Activated CD4-positive, alpha-beta T cell treated with anti-CD3 and anti-CD28 coated beads, Interleukin-2, amount 50 U/mL, for 24 hours (primary cell): ENCODE measurements around the gene CARF.
A peak's percentile ranks its signal among the peaks of the same experiment; 100 is the strongest.
"Not testable (repeated sequence)": the region's sequence is repeated elsewhere in the genome, so short reads cannot be mapped to it uniquely, and the experiment has no call there.

Experiments used
- DNase-seq, 2 donors: peaks; one replicate each; pipeline ENCODE4 v3.0.0-alpha.2; 2020; ENCODE audit warnings: low read depth in 1 of 2, low spot score in 1 of 2

CARF gene

GRCh38 chr2:202934456-202934855 lies 22.4 kb downstream of the CARF start:
- no peak for DNase-seq

- no peak for DNase-seq
These were observed 26.9 kb downstream of the CARF start for GRCh38 chr2:202938960-202939359.

- DNase-seq = no peak
These were observed 29.7 kb downstream of the CARF start for GRCh38 chr2:202941771-202942170.

GRCh38 chr2:202944408-202944807 lies 32.3 kb downstream of the CARF start:
- no peak for DNase-seq

GRCh38 chr2:202944816-202945215 lies 32.7 kb downstream of the CARF start:
- no peak for DNase-seq

GRCh38 chr2:202945497-202945896 lies 33.4 kb downstream of the CARF start:
- DNase-seq = no peak

GRCh38 chr2:202949333-202949732 lies 37.3 kb downstream of the CARF start:
- DNase-seq = not testable (repeated sequence)

- DNase-seq = no peak
These were observed 38.5 kb downstream of the CARF start for GRCh38 chr2:202950592-202950991.

- no peak for DNase-seq
These were observed 48.4 kb downstream of the CARF start for GRCh38 chr2:202960524-202960923.

GRCh38 chr2:202963712-202964111 lies 51.6 kb downstream of the CARF start:
- no peak for DNase-seq

- DNase-seq = peak in 1 of 2 donors; percentile 4
These were observed 53.9 kb downstream of the CARF start for GRCh38 chr2:202965810-202966460.

GRCh38 chr2:202969404-202969803 lies 57.3 kb downstream of the CARF start:
- DNase-seq = not testable (repeated sequence)

GRCh38 chr2:202976809-202977208 lies 64.7 kb downstream of the CARF start:
- no peak for DNase-seq

- no peak for DNase-seq
These were observed 70.9 kb downstream of the CARF start for GRCh38 chr2:202982779-202983491.

- DNase-seq = no peak
These were observed 77.7 kb downstream of the CARF start for GRCh38 chr2:202989749-202990148.

GRCh38 chr2:202990501-202990900 lies 78.4 kb downstream of the CARF start:
- no peak for DNase-seq

- DNase-seq = not testable (repeated sequence)
These were observed 85.0 kb downstream of the CARF start for GRCh38 chr2:202997113-202997512.

GRCh38 chr2:203002054-203002821 lies 90.2 kb downstream of the CARF start:
- no peak for DNase-seq

- no peak for DNase-seq
These were observed 91.6 kb downstream of the CARF start for GRCh38 chr2:203003716-203004115.

GRCh38 chr2:203014456-203015199 lies 102.6 kb downstream of the CARF start, which contains the start of gene NBEAL1:
TSS of gene NBEAL1 (plus strand) at chr2:203014875. CDS start at chr2:203016385, 1,510 bp downstream.
- peak; percentile 93 to 94 for DNase-seq

GRCh38 chr2:203016716-203017115 lies 104.6 kb downstream of the CARF start:
- no peak for DNase-seq
